PC-9 (cell line): ENCODE results near the gene RAD51D. TPM values are rescaled to one million over a fixed set of nuclear protein-coding genes. Genes with fewer than 3 reads are reported as not detected.

Experiments
- BruUV-seq: library from RNA; stranded (reverse); fragments of 400-500 nt; replicated peaks from 2 replicates; lab custom pipeline; 2021; lab: Mats Ljungman, UMichigan
- CTCF ChIA-PET: fragments of 300-600 bp; sonication (Branson Sonifier 250); formaldehyde crosslinking; loops from one replicate; lab custom pipeline; 2022; ENCODE audit warnings: antibody characterized with exemption; lab: Charles Lee
- POLR2A ChIA-PET: fragments of 300-600 bp; sonication (Branson Sonifier 250); formaldehyde crosslinking; loops from one replicate; lab custom pipeline; 2022; ENCODE audit warnings: antibody characterized with exemption; ENCODE audit not compliant: unreplicated experiment; lab: Charles Lee
- DNase-seq, 2 experiments: peaks; one replicate each; pipeline versions ENCODE4 v3.0.0 to v3.0.0-alpha.2; 2015 to 2022; ENCODE audit warnings: mixed read lengths in 1 of 2
- H2AFZ ChIP-seq: fragments of 200-600 bp; sonication (generic); 2 replicates; pipeline ENCODE4 v1.8.1; 2017; ENCODE audit warnings: antibody characterized with exemption
- H3F3A ChIP-seq: fragments of 200-600 bp; sonication (generic); 2 replicates; pipeline ENCODE4 v1.8.1; 2017; ENCODE audit warnings: antibody characterized with exemption, mild to moderate bottlenecking, low read depth; ENCODE audit not compliant: insufficient read depth
- H3K27ac ChIP-seq: fragments of 200-600 bp; sonication (generic); 2 replicates; pipeline ENCODE4 v1.6.1; 2016; ENCODE audit warnings: mixed run types
- H3K27me3 ChIP-seq: fragments of 200-600 bp; sonication (generic); 2 replicates; pipeline ENCODE4 v1.6.1; 2016; ENCODE audit warnings: low read depth, mixed run types; ENCODE audit not compliant: insufficient read depth
- H3K36me3 ChIP-seq: fragments of 200-600 bp; sonication (generic); 2 replicates; pipeline ENCODE4 v1.6.1; 2016; ENCODE audit warnings: low read depth, mixed run types
- H3K4me1 ChIP-seq: fragments of 200-600 bp; sonication (generic); replicated peaks from 2 replicates; pipeline ENCODE4 v1.6.1; 2016; ENCODE audit warnings: mixed run types; ENCODE audit not compliant: insufficient read depth
- H3K4me2 ChIP-seq: fragments of 200-600 bp; sonication (generic); 2 replicates; pipeline ENCODE4 v1.6.1; 2017; ENCODE audit warnings: mixed run types
- H3K4me3 ChIP-seq: fragments of 200-600 bp; sonication (generic); 2 replicates; pipeline ENCODE4 v1.6.1; 2016; ENCODE audit warnings: mixed run types
- H3K79me2 ChIP-seq: fragments of 200-600 bp; sonication (generic); 2 replicates; pipeline ENCODE4 v1.6.1; 2017; ENCODE audit warnings: low read depth, mixed run types
- H3K9me2 ChIP-seq: fragments of 200-600 bp; sonication (generic); 2 replicates; pipeline ENCODE4 v1.8.1; 2017; ENCODE audit warnings: mild to moderate bottlenecking; ENCODE audit not compliant: insufficient read depth
- H3K9me3 ChIP-seq: fragments of 200-600 bp; sonication (generic); 2 replicates; pipeline ENCODE4 v1.8.1; 2016; ENCODE audit warnings: low read depth; ENCODE audit not compliant: insufficient read depth
- H4K20me1 ChIP-seq: fragments of 200-600 bp; sonication (generic); 2 replicates; pipeline ENCODE4 v1.8.1; 2017; ENCODE audit not compliant: insufficient read depth
- EZH2 ChIP-seq: fragments of 200-600 bp; sonication (generic); IDR thresholded peaks from 2 replicates; pipeline ENCODE4 v1.8.0; 2017; ENCODE audit warnings: antibody characterized with exemption, low read depth
- intact Hi-C: fragments of 100-400 bp; cut with micrococcal nuclease; formaldehyde crosslinking; loops from one replicate; pipeline ENCODE4 v1.10.0; 2022; ENCODE audit not compliant: unreplicated experiment
- total RNA-seq: library from RNA; stranded (reverse); gene quantifications from 2 replicates; pipeline ENCODE4 v1.2.3, GENCODE V29; 2021
- TF ChIP-seq, protein P1 (sequence below): fragments of 200-600 bp; sonication (generic); conservative IDR thresholded peaks from 2 replicates; pipeline ENCODE4 v1.6.1; 2017; ENCODE audit warnings: mixed run types, antibody characterized with exemption, mild to moderate bottlenecking, moderate library complexity

Gene RAD51D
- total RNA-seq, 1 experiment from 2014 or later: 7.8 TPM

DNA sequence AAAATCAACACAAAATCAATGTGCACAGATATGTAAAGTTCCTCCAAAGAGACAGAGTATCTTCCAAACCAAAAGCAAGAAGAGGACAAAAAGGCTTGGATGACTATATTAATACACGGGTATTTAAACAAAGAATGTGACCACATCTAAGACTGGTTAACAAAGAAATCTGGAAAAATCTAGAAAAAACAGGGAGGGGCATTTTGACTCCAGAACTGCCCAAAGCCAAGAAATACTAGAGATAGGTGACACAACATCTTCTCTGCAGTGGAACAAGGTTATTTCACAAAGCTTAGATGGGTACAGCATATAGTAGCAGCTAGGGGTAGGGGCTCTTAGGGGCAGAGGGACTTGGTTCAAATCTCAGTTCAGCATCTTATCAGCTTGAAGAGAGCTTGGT is 66.5 kb downstream of the RAD51D start:
- H3K9me3 ChIP-seq: no peaks in the 10 kb centered on the region
- no peak overlapping the region for H3K27ac ChIP-seq
- TF ChIP-seq EZH2: no peak
- TF ChIP-seq, protein P1, sequence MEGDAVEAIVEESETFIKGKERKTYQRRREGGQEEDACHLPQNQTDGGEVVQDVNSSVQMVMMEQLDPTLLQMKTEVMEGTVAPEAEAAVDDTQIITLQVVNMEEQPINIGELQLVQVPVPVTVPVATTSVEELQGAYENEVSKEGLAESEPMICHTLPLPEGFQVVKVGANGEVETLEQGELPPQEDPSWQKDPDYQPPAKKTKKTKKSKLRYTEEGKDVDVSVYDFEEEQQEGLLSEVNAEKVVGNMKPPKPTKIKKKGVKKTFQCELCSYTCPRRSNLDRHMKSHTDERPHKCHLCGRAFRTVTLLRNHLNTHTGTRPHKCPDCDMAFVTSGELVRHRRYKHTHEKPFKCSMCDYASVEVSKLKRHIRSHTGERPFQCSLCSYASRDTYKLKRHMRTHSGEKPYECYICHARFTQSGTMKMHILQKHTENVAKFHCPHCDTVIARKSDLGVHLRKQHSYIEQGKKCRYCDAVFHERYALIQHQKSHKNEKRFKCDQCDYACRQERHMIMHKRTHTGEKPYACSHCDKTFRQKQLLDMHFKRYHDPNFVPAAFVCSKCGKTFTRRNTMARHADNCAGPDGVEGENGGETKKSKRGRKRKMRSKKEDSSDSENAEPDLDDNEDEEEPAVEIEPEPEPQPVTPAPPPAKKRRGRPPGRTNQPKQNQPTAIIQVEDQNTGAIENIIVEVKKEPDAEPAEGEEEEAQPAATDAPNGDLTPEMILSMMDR: no peak
- BruUV-seq: no TSS peak
- no peaks in the 10 kb centered on the region for H3K9me2 ChIP-seq
- H2AFZ ChIP-seq: no peak overlapping the region
- intact Hi-C loops: no loop called here
- no peak overlapping the region for H3K4me3 ChIP-seq
- DNase-seq: no peak
- no peaks in the 10 kb centered on the region for H4K20me1 ChIP-seq
- no peaks in the 10 kb centered on the region for H3K27me3 ChIP-seq
- H3K36me3 ChIP-seq: no peaks in the 10 kb centered on the region
- no peak overlapping the region for H3K4me2 ChIP-seq
- peaks cover 17% of the 10 kb centered on the region for H3K4me1 ChIP-seq
- ChIA-PET CTCF (no interaction called here), POLR2A (no interaction called here)
- no peaks in the 10 kb centered on the region for H3K79me2 ChIP-seq
- peaks cover 16% of the 10 kb centered on the region; the same call in 1 of the 2 replicates for H3F3A ChIP-seq

GRCh38 chr17:35052780-35053179 is 66.9 kb downstream of the RAD51D start:
- Histone ChIP-seq H3K27ac (no peak overlapping the region), H3K4me3 (no peak overlapping the region), H3K36me3 (no peaks in the 10 kb centered on the region), H3K27me3 (no peaks in the 10 kb centered on the region), H3K9me3 (no peaks in the 10 kb centered on the region), H4K20me1 (no peaks in the 10 kb centered on the region), H2AFZ (no peak overlapping the region), H3K4me1 (peaks cover 13% of the 10 kb centered on the region), H3K4me2 (no peak overlapping the region), H3K79me2 (no peaks in the 10 kb centered on the region), H3K9me2 (no peaks in the 10 kb centered on the region), H3F3A (peaks cover 15% of the 10 kb centered on the region; the same call in 1 of the 2 replicates)
- ChIA-PET CTCF (no interaction called here), POLR2A (no interaction called here)
- no peak for DNase-seq
- no peak for TF ChIP-seq EZH2
- TF ChIP-seq, protein P1: no peak
- intact Hi-C loops: no loop called here
- no TSS peak for BruUV-seq

GRCh38 chr17:35052241-35052610 is 67.4 kb downstream of the RAD51D start:
- ChIA-PET POLR2A (no interaction called here), CTCF (no interaction called here)
- DNase-seq: no peak
- peaks cover 13% of the 10 kb centered on the region; the same call in 1 of the 2 replicates for H3F3A ChIP-seq
- no peaks in the 10 kb centered on the region for H3K36me3 ChIP-seq
- H3K4me2 ChIP-seq: no peak overlapping the region
- H3K27ac ChIP-seq: no peak overlapping the region
- H2AFZ ChIP-seq: no peak overlapping the region
- BruUV-seq: no TSS peak
- H3K9me2 ChIP-seq: no peaks in the 10 kb centered on the region
- no peak overlapping the region for H3K4me3 ChIP-seq
- no peak for TF ChIP-seq EZH2
- TF ChIP-seq, protein P1: no peak
- H4K20me1 ChIP-seq: no peaks in the 10 kb centered on the region
- H3K4me1 ChIP-seq: peaks cover 11% of the 10 kb centered on the region
- no peaks in the 10 kb centered on the region for H3K9me3 ChIP-seq
- intact Hi-C loops: no loop called here
- H3K27me3 ChIP-seq: no peaks in the 10 kb centered on the region
- no peaks in the 10 kb centered on the region for H3K79me2 ChIP-seq
